ENCODE data around the gene TM6SF1.

DNA sequence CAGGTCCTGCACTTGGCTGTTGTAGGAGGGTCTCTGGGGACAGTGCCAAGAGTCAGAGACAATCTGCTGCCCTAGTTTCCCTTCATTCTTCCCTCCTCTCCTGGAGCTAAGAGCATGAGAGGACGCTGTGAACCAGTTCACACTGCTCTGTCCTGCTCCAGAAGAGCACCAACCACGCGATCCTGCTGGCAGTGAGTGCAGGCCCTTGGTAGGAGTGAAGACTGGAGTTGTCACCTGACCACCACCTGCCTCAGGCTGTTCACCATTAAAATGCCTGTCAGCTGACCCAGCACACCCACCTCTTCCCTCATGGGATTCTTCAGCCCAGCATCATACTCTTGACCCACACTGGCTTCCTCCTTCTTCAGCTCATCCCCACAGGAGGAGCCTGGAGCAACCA, 2.9 kb downstream of the TM6SF1 start:
- TF ChIP-seq EZH2 (IDR thresholded peaks at IDR 0.05; ENCODE audit: insufficient read depth, poor library complexity, severe bottlenecking) (no peak), EZH2phosphoT487 (IDR thresholded peaks at IDR 0.05; ENCODE audit: insufficient read depth, low read depth) (no peak)
